ENCODE results near the gene C11orf71. TPM values are rescaled to one million over a fixed set of nuclear protein-coding genes. Genes with fewer than 3 reads are reported as not detected.

Gene C11orf71
- total RNA-seq, 2 experiments from 2014 or later = 7.3 to 7.6 TPM

GRCh38 chr11:114395736-114396135 is 4.6 kb downstream of the C11orf71 start:
- Mint-ChIP-seq H3K9me3 (no peaks in the 10 kb centered on the region), H3K4me1 (peaks cover 20% of the 10 kb centered on the region), H3K4me3 (no peak overlapping the region), H3K27me3 (peaks cover 4% of the 10 kb centered on the region), H3K36me3 (ENCODE audit: low read depth) (peaks cover 22% of the 10 kb centered on the region), H3K27ac (no peak overlapping the region)
- no peak for DNase-seq
- ChIA-PET CTCF (interaction anchor here (0.6 kb wide), 1 partner anchor 79 kb away, joined by 4 read pairs; no protein-coding TSS in a partner anchor), POLR2A (no interaction called here)

- H3K27me3 Mint-ChIP-seq = peaks cover 4% of the 10 kb centered on the region
- no peak for DNase-seq
- ChIA-PET POLR2A (no interaction called here), CTCF (interaction anchor here (1.1 kb wide), 1 partner anchor 12 kb away, joined by 3 read pairs; no protein-coding TSS in a partner anchor)
- H3K4me1 Mint-ChIP-seq = peaks cover 6% of the 10 kb centered on the region
- H3K36me3 Mint-ChIP-seq (ENCODE audit: low read depth) = peaks cover 6% of the 10 kb centered on the region
- no peak overlapping the region for H3K4me3 Mint-ChIP-seq
- H3K27ac Mint-ChIP-seq = no peak overlapping the region
- no peaks in the 10 kb centered on the region for H3K9me3 Mint-ChIP-seq
Observed at GRCh38 chr11:114392735-114393667, 7.3 kb downstream of the C11orf71 start.

- Mint-ChIP-seq H3K4me3 (no peak overlapping the region), H3K36me3 (ENCODE audit: low read depth) (no peaks in the 10 kb centered on the region), H3K27ac (no peak overlapping the region), H3K9me3 (no peaks in the 10 kb centered on the region), H3K4me1 (no peaks in the 10 kb centered on the region), H3K27me3 (peaks cover 15% of the 10 kb centered on the region)
- CTCF ChIA-PET = no interaction called here
- POLR2A ChIA-PET = no interaction called here
- DNase-seq = no peak
Observed at GRCh38 chr11:114386545-114386944, 13.8 kb downstream of the C11orf71 start.

GRCh38 chr11:114386131-114386530 is 14.2 kb downstream of the C11orf71 start:
- Mint-ChIP-seq H3K36me3 (ENCODE audit: low read depth) (no peaks in the 10 kb centered on the region), H3K4me3 (no peak overlapping the region), H3K27me3 (peaks cover 17% of the 10 kb centered on the region), H3K27ac (no peak overlapping the region), H3K4me1 (no peaks in the 10 kb centered on the region), H3K9me3 (no peaks in the 10 kb centered on the region)
- ChIA-PET CTCF (no interaction called here), POLR2A (no interaction called here)
- no peak for DNase-seq

DNA sequence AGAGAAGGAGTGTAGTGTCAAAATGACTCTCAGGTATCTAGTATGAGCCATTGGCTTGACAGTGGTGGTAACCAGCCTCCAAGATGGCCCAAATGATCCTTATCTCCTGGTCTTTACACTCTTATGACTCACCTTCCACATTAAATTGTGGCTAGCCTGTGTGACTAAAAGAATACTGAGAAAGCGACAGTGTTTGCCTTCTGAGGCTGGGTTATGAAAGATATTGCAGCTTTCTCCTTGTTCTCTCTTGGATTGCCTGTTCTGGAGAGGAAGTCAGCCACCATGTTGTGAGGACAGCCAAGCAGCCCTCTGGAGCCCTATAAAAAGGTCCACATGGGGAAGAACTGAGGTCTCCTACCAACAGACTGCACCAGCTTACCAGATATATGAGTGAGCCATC is 15.8 kb downstream of the C11orf71 start:
- H3K4me1 Mint-ChIP-seq = peaks cover 3% of the 10 kb centered on the region
- CTCF ChIA-PET = no interaction called here
- H3K9me3 Mint-ChIP-seq = no peaks in the 10 kb centered on the region

GRCh38 chr11:114382509-114382908 is 17.8 kb downstream of the C11orf71 start:
- no peak overlapping the region for H3K27ac Mint-ChIP-seq
- H3K4me3 Mint-ChIP-seq = no peak overlapping the region
- no peaks in the 10 kb centered on the region for H3K36me3 Mint-ChIP-seq (ENCODE audit: low read depth)
- no peaks in the 10 kb centered on the region for H3K9me3 Mint-ChIP-seq
- ChIA-PET POLR2A (no interaction called here), CTCF (no interaction called here)
- DNase-seq = no peak
- H3K4me1 Mint-ChIP-seq = peaks cover 3% of the 10 kb centered on the region
- H3K27me3 Mint-ChIP-seq = peaks cover 29% of the 10 kb centered on the region

More for the DNA sequence above, 15.8 kb downstream of the C11orf71 start:
- POLR2A ChIA-PET = no interaction called here
- Mint-ChIP-seq H3K4me3 (no peak overlapping the region), H3K36me3 (ENCODE audit: low read depth) (no peaks in the 10 kb centered on the region), H3K27me3 (peaks cover 22% of the 10 kb centered on the region), H3K27ac (no peak overlapping the region)
- no peak for DNase-seq

DNA sequence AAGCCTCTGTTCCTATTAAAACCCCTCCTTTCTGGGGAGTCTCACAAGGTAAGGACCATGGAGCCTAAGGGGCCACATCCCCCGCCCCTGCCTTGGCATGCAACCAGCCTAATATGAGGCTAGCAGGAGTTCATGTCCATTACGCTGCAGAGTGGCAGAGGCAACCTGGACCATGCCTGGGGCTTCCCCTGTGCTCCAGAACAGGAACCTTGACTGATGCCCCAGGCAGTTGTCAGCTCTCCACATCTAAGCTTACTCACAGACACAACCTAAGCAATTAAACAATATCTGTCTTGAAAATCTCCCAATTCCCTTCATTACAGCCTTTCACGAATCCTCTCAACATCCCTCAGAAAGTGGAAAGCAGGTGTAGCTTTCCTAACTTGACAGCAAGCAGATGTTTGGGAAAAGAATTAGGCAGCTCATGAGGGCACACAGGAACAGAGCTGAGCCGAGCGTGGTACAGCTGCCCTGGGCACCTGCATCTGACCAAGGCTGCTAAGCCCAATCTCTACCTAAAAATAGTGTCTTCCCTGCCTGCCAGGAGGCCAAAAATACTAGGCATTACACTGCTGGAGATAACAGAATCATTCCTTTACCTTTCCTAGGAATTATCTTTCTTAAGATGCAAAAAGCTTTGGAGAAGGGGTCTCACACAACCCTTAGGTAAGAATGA is 20.8 kb downstream of the C11orf71 start:
- no peak overlapping the region for H3K27ac Mint-ChIP-seq
- no peaks in the 10 kb centered on the region for H3K9me3 Mint-ChIP-seq
- peaks cover 3% of the 10 kb centered on the region for H3K4me1 Mint-ChIP-seq
- ChIA-PET CTCF (interaction anchor here (1.0 kb wide), 1 partner anchor 483 kb away, joined by 4 read pairs; no protein-coding TSS in a partner anchor), POLR2A (no interaction called here)
- no peaks in the 10 kb centered on the region for H3K36me3 Mint-ChIP-seq (ENCODE audit: low read depth)
- peaks cover 29% of the 10 kb centered on the region for H3K27me3 Mint-ChIP-seq
- DNase-seq = no peak
- no peak overlapping the region for H3K4me3 Mint-ChIP-seq

DNA sequence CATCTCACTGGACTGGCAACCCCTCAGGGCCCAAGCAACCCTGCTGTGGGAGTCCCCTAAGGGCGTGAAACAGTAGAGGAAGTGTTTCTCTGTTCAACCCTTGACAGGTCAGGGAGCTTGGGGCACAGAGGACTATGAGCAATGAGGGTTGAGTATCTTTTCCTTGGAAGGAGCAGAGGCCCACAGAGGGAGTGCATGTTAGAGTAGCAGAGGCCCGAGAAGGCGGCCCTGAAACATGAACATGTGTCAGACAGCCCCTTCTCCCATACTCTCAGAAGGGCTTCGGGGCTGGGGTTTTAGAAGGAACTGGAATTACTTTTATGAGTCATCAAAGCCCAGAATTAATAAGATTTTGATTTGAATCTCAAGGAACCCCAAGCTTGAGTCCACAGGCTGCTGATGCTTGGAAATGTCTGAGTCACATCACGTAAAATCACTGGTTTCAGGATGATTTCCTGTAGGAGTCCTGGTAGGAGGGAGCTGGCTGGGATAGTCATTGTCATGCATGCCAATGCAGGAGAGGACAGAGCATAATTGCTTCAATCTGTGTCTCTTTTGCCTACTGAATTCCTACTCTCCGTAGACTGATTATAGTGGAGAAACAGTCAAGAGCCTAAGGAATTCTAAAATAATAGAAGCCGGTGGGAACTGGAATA is 22.6 kb downstream of the C11orf71 start:
- POLR2A ChIA-PET = no interaction called here
- DNase-seq = no peak
- Mint-ChIP-seq H3K9me3 (no peaks in the 10 kb centered on the region), H3K27me3 (peaks cover 24% of the 10 kb centered on the region), H3K36me3 (ENCODE audit: low read depth) (no peaks in the 10 kb centered on the region), H3K4me1 (peaks cover 3% of the 10 kb centered on the region), H3K27ac (no peak overlapping the region), H3K4me3 (no peak overlapping the region)
- CTCF ChIA-PET = no interaction called here

- H3K27me3 Mint-ChIP-seq = peaks cover 26% of the 10 kb centered on the region
- no peak for DNase-seq
- H3K27ac Mint-ChIP-seq = no peak overlapping the region
- POLR2A ChIA-PET = no interaction called here
- H3K4me3 Mint-ChIP-seq = no peak overlapping the region
- CTCF ChIA-PET = no interaction called here
- H3K4me1 Mint-ChIP-seq = no peaks in the 10 kb centered on the region
- no peaks in the 10 kb centered on the region for H3K9me3 Mint-ChIP-seq
- no peaks in the 10 kb centered on the region for H3K36me3 Mint-ChIP-seq (ENCODE audit: low read depth)
Observed at GRCh38 chr11:114375052-114375451, 25.3 kb downstream of the C11orf71 start.

DNA sequence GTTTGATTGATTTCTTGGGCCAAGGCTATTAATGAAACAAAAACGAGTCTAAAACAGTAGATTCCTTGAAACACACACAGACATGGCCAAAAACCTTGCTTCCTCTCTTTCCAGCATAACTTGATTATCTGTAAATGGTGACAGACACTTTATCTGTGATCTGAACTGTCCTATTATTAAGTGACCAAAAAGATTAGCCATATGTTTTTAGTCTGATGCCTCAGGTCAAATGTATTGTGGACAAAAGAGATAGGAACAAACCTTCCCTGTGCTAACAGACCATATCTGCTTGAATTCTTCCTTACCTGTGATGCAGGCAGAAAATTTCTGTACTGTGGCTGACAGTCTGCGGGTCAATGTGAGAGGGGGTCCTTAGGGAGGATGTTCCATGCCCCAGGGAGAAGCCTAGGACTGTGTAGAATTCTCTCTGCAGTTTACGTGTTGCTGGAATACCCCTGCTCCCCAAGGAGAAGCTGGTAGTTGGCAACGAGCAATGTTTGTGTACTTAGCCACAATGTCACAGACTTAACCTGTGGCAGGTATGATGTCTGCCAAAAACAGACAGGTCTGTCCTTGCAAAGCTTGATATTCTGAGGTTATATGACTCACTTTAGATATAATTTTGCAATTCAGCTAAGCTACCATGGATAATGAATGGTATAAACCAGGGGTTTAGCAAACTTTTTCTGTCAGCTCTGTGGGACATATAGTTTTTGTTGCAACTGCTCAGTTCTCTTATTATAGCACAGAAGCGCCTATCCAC is 31.2 kb downstream of the C11orf71 start:
- POLR2A ChIA-PET = no interaction called here
- DNase-seq = no peak
- H3K9me3 Mint-ChIP-seq = no peaks in the 10 kb centered on the region
- H3K4me3 Mint-ChIP-seq = no peak overlapping the region
- H3K27me3 Mint-ChIP-seq = peaks cover 19% of the 10 kb centered on the region
- no peak overlapping the region for H3K27ac Mint-ChIP-seq
- no peaks in the 10 kb centered on the region for H3K4me1 Mint-ChIP-seq
- CTCF ChIA-PET = no interaction called here
- no peaks in the 10 kb centered on the region for H3K36me3 Mint-ChIP-seq (ENCODE audit: low read depth)

DNA sequence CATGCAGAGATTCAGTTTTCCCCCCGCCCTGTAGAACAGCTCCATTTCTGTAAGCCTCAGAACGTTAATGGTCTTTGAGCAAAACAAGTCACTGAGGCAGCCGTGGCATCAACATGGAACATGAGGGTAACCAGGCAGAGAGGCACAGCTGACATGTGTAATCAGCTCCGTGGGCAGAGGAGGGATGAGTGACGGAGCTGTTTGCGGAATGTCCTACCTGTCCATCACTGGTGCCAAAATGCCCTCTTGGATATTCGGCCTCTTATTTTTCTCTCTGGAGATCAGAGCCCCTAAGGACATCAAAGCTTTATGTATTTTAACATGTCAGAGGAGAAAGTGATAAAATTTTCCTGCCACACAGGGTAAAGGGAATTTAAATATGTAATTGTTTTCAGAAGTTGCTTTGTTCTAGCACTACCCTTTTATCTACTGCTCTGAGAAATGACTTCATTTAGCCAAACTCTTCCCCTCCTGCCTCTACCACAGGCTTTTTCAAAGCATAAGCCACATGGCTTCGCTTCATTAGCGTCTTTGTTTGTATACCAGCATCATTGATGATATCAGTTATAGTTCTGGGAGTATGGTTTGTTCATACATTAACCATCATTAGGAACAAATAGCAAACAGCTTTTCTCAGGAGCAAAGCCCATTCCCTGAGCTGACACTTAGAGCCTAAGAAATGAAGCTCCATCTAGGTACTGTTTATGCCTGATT is 32.9 kb downstream of the C11orf71 start:
- H3K36me3 Mint-ChIP-seq (ENCODE audit: low read depth) = no peaks in the 10 kb centered on the region
- no peak for DNase-seq
- H3K27ac Mint-ChIP-seq = no peak overlapping the region
- CTCF ChIA-PET = no interaction called here
- no peak overlapping the region for H3K4me3 Mint-ChIP-seq
- H3K4me1 Mint-ChIP-seq = no peaks in the 10 kb centered on the region
- peaks cover 22% of the 10 kb centered on the region for H3K27me3 Mint-ChIP-seq
- POLR2A ChIA-PET = no interaction called here
- no peaks in the 10 kb centered on the region for H3K9me3 Mint-ChIP-seq

DNA sequence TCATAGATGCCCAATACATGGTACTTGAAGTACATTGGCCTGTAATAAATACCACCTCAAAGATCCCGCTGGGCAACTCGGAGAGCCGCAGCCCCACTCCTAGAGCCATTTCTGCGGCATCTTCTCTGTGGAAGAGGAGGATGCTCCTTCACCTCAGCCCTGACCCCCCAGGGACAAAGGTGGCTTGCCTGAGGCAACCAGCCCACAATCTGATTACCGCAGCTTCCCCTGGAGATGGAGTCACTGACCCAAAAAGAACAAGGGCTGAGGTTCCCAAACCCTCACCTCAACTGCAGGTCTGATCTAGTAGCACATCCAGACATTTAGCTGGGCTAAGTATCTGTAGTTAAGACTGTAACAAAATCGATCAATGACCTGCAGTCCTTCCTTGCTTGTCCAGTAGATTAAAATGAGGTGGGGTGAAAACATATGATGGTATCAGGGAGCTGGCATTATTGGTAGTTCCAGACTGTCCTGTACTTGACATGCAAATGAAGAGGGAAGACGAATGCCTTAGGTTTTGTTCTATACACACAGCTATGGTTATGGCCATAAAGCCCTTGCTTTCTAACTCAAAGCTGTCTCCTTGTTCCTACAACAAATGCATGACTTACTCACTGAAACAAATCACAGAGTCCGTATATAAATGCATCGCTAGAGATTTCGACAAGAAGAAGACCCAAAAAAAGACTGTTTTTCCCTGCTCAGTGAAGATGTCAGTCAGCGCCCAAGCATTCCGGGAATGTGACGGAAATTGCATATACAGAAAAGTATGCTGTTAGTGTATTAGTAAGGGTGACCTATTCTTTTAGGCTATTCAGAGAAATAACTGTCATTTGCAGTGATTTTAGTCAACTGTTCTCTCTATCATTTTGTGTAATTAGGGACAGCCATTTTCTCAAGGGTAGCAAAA is 33.7 kb downstream of the C11orf71 start:
- H3K36me3 Mint-ChIP-seq (ENCODE audit: low read depth) = no peaks in the 10 kb centered on the region
- H3K27me3 Mint-ChIP-seq = peaks cover 15% of the 10 kb centered on the region
- H3K4me1 Mint-ChIP-seq = no peaks in the 10 kb centered on the region
- no peak overlapping the region for H3K27ac Mint-ChIP-seq
- no peak overlapping the region for H3K4me3 Mint-ChIP-seq
- no peaks in the 10 kb centered on the region for H3K9me3 Mint-ChIP-seq
- POLR2A ChIA-PET = no interaction called here
- CTCF ChIA-PET = no interaction called here
- DNase-seq = no peak
